MM.1S (cell line): ENCODE results near the gene PCNX3.

Experiments
- CTCF ChIP-seq: fragments of 300-600 bp; sonication (generic); IDR thresholded peaks from 2 replicates; pipeline ENCODE4 v1.5.1; 2016; ENCODE audit warnings: antibody characterized with exemption, low read length, mixed read lengths
- EZH2 ChIP-seq: fragments of 300-600 bp; sonication (generic); optimal IDR thresholded peaks from 2 replicates; pipeline ENCODE3; 2017; ENCODE audit warnings: low read depth, mild to moderate bottlenecking, antibody characterized with exemption, low read length, mixed read lengths
- EZH2phosphoT487 ChIP-seq: fragments of 300-600 bp; sonication (generic); IDR thresholded peaks from 2 replicates; pipeline ENCODE4 v1.6.1; 2018; ENCODE audit warnings: antibody characterized with exemption, low read length

GRCh38 chr11:65636108-65637031 lies 20.8 kb downstream of the PCNX3 start:
- no peak for TF ChIP-seq CTCF
- TF ChIP-seq EZH2phosphoT487: no peak
- no peak for TF ChIP-seq EZH2
